ENCODE results near the gene GSAP. TPM values are rescaled to one million over a fixed set of nuclear protein-coding genes. Genes with fewer than 3 reads are reported as not detected.
"Not testable (repeated sequence)": the region's sequence is repeated elsewhere in the genome, so short reads cannot be mapped to it uniquely, and the experiment has no call there.

Gene GSAP
- total and polyA plus RNA-seq, 2 experiments from 2014 or later, result 1.7 to 3.0 TPM

DNA sequence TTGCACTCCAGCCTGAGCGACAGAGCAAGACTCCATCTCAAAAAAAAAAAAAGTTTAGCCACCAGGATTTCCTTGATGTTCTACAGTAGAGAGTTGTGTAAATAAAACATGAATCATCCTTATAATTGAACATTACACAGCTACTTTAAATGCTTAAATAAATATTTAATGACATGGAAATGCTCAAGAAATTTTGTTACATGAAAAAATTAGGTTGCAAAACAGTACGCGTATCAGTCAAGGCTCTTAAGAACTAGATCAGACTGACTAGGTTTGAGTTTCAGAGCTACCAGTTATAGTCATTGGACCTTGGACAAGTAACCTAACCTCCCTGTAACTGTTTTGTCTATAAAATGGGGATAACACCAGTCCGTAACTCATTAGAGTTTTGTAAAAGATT lies 38.7 kb upstream of the GSAP start:
- Histone ChIP-seq H3K4me1 (ENCODE audit: low read depth) (no peaks in the 10 kb centered on the region), H3K4me3 (no peak overlapping the region), H3K27ac (no peak overlapping the region), H3K9me3 (ENCODE audit: low read depth) (no peaks in the 10 kb centered on the region), H3K27me3 (no peaks in the 10 kb centered on the region), H3K36me3 (no peaks in the 10 kb centered on the region)
- TF ChIP-seq, protein P1, sequence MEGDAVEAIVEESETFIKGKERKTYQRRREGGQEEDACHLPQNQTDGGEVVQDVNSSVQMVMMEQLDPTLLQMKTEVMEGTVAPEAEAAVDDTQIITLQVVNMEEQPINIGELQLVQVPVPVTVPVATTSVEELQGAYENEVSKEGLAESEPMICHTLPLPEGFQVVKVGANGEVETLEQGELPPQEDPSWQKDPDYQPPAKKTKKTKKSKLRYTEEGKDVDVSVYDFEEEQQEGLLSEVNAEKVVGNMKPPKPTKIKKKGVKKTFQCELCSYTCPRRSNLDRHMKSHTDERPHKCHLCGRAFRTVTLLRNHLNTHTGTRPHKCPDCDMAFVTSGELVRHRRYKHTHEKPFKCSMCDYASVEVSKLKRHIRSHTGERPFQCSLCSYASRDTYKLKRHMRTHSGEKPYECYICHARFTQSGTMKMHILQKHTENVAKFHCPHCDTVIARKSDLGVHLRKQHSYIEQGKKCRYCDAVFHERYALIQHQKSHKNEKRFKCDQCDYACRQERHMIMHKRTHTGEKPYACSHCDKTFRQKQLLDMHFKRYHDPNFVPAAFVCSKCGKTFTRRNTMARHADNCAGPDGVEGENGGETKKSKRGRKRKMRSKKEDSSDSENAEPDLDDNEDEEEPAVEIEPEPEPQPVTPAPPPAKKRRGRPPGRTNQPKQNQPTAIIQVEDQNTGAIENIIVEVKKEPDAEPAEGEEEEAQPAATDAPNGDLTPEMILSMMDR (IDR thresholded peaks at IDR 0.05; ENCODE audit: low read depth, low read length), result no peak
- no peak for DNase-seq (ENCODE audit: low read depth in 1 of 2, low spot score in 1 of 2)

DNA sequence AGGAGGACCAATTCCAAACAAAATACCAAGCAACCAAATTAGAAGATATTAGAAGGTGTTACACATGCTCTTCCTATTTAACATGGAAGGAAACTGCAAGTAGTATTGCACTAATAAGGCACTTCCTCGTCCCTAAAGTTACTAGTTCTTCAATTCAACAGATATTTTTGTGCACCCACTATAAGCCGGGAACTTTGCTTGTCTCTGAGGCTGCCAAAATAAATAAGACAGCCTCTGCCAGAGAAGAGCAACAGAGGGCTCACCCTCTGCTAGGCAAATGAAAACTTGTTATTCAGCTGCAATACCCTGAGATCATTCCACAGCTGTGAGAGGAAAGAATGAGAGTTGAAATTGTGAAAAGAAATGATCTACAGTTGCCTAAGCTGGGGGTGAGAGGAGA lies 37.4 kb upstream of the GSAP start:
- H3K27ac ChIP-seq, result no peak overlapping the region
- H3K9me3 ChIP-seq (ENCODE audit: low read depth), result no peaks in the 10 kb centered on the region
- H3K4me3 ChIP-seq, result no peak overlapping the region
- DNase-seq (ENCODE audit: low read depth in 1 of 2, low spot score in 1 of 2), result peak in 1 of 2 donors; percentile 46
- no peaks in the 10 kb centered on the region for H3K27me3 ChIP-seq
- no peaks in the 10 kb centered on the region for H3K36me3 ChIP-seq
- TF ChIP-seq, protein P1 (IDR thresholded peaks at IDR 0.05; ENCODE audit: low read depth, low read length), result no peak
- no peaks in the 10 kb centered on the region for H3K4me1 ChIP-seq (ENCODE audit: low read depth)

DNA sequence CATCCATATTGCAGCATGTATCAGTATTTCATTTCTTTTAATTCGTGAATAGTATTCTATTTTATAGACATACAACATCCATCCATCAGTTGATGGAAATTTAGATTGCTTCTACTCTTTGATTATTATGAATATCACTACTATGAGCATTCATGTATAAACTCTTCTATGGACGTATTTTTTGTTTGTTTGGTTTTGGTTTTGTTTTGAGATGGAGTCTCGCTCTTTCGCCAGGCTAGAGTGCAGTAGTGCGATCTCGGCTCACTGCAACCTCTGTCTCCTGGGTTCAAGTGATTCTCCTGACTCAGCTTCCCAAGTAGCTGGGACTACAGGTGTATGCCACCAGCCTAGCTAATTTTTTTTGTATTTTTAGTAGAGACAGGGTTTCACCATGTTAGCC lies 35.8 kb upstream of the GSAP start:
- H3K27me3 ChIP-seq; H3K36me3 ChIP-seq; H3K4me1 ChIP-seq (ENCODE audit: low read depth); DNase-seq (ENCODE audit: low read depth in 1 of 2, low spot score in 1 of 2); H3K27ac ChIP-seq; H3K4me3 ChIP-seq; H3K9me3 ChIP-seq (ENCODE audit: low read depth): not testable (repeated sequence)

DNA sequence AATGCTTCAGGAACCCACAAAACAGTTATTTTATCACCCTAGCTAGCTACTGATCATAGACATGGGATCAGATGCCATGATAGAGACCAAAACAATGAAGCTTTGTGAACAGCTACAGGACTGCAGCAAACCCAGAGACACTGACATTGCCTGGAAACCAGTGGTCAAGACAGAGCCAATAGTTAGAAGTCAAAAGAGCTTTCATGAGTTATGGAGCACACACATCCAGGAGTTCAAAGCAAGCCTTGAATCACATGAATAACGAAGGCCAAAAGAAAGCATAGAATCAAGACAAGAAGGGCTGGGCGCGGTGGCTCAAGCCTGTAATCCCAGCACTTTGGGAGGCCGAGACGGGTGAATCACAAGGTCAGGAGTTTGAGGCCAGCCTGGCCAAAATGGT lies 34.5 kb upstream of the GSAP start:
- Histone ChIP-seq H3K27ac (no peak overlapping the region), H3K4me3 (no peak overlapping the region), H3K4me1 (ENCODE audit: low read depth) (no peaks in the 10 kb centered on the region), H3K36me3 (no peaks in the 10 kb centered on the region), H3K9me3 (ENCODE audit: low read depth) (no peaks in the 10 kb centered on the region), H3K27me3 (no peaks in the 10 kb centered on the region)
- TF ChIP-seq, protein P1 (IDR thresholded peaks at IDR 0.05; ENCODE audit: low read depth, low read length), result no peak
- DNase-seq (ENCODE audit: low read depth in 1 of 2, low spot score in 1 of 2), result no peak

DNA sequence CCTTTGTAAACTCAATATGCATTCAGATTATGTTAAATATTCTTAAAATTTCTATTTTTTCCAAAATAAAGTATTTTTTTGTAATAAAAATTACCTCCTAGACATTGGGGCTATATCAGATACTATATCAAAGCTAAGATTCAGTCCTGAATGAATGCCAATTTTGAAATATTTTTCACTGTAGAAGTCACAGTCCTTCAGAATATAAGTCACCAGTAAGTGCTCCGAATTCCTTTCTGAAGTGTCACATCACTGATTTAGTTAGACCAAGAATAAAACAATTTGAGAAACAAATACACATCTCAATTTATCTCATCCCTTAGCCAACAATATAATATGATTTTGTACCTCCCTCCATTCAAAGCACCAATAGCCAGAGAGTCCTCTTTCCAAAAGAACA lies 33.9 kb upstream of the GSAP start:
- Histone ChIP-seq H3K27ac (no peak overlapping the region), H3K36me3 (no peaks in the 10 kb centered on the region), H3K9me3 (ENCODE audit: low read depth) (no peaks in the 10 kb centered on the region), H3K4me3 (no peak overlapping the region), H3K27me3 (no peaks in the 10 kb centered on the region), H3K4me1 (ENCODE audit: low read depth) (no peaks in the 10 kb centered on the region)
- TF ChIP-seq, protein P1 (IDR thresholded peaks at IDR 0.05; ENCODE audit: low read depth, low read length), result no peak
- no peak for DNase-seq (ENCODE audit: low read depth in 1 of 2, low spot score in 1 of 2)

DNA sequence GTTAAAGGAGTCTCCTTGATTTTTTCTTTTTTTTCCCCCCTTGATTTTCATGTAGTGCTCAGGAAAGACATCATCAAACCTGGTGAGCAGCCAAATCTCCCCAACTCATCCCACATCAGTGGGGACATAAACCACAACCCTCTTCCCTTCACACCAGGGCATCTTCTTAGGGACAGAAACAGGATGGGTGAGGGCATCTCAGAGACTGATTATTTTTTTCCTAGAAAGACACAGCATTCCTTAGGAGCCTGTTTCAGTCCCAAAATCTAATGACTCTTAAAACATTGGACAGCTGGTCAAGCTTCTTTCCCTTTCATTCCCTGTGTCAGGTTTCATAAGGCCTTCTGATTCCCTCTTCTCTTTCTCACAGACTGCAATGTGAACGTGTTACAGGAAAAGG lies 31.5 kb upstream of the GSAP start:
- Histone ChIP-seq H3K9me3 (ENCODE audit: low read depth) (no peaks in the 10 kb centered on the region), H3K27me3 (no peaks in the 10 kb centered on the region), H3K27ac (no peak overlapping the region), H3K36me3 (no peaks in the 10 kb centered on the region), H3K4me1 (ENCODE audit: low read depth) (peaks cover 8% of the 10 kb centered on the region), H3K4me3 (no peak overlapping the region)
- no peak for DNase-seq (ENCODE audit: low read depth in 1 of 2, low spot score in 1 of 2)
- TF ChIP-seq, protein P1 (IDR thresholded peaks at IDR 0.05; ENCODE audit: low read depth, low read length), result no peak
